ELF-1 (cell line): ENCODE data around the gene ZNF235.

Experiments
- DNase-seq: peaks from one replicate; pipeline ENCODE4 v3.0.0-alpha.2; 2016; ENCODE audit warnings: low read depth, low spot score

ZNF235 gene

GRCh38 chr19:44304659-44305193 is at the start of gene ZNF235:
TSS of gene ZNF235 (minus strand) at chr19:44305025. CDS start at chr19:44303404, 1,621 bp downstream.
- DNase-seq = peak; percentile 96

- no peak for DNase-seq
Measured at GRCh38 chr19:44346556-44346955, 41.7 kb upstream of the ZNF235 start.

- no peak for DNase-seq
Measured at GRCh38 chr19:44345959-44346358, 41.1 kb upstream of the ZNF235 start.

GRCh38 chr19:44344255-44344654 is 39.4 kb upstream of the ZNF235 start:
- DNase-seq = no peak

GRCh38 chr19:44341794-44342193 is 37.0 kb upstream of the ZNF235 start:
- no peak for DNase-seq

- DNase-seq = peak; percentile 2
Measured at GRCh38 chr19:44334639-44335038, 29.8 kb upstream of the ZNF235 start.

- no peak for DNase-seq
Measured at GRCh38 chr19:44332145-44332544, 27.3 kb upstream of the ZNF235 start.

- no peak for DNase-seq
Measured at GRCh38 chr19:44315883-44316282, 11.1 kb upstream of the ZNF235 start.

GRCh38 chr19:44313231-44313630 is 8.4 kb upstream of the ZNF235 start:
- DNase-seq = no peak

- DNase-seq = no peak
Measured at GRCh38 chr19:44308011-44308410, 3.2 kb upstream of the ZNF235 start.

- no peak for DNase-seq
Measured at GRCh38 chr19:44306283-44306682, 1.5 kb upstream of the ZNF235 start.

- no peak for DNase-seq
Measured at GRCh38 chr19:44305457-44305856, 632 bp upstream of the ZNF235 start.

GRCh38 chr19:44303976-44304568 is 753 bp downstream of the ZNF235 start:
- DNase-seq = peak; percentile 44

GRCh38 chr19:44303320-44303719 is 1.5 kb downstream of the ZNF235 start:
- DNase-seq = no peak

- no peak for DNase-seq
Measured at GRCh38 chr19:44284968-44285367, 19.9 kb downstream of the ZNF235 start.

- DNase-seq = no peak
Measured at GRCh38 chr19:44282846-44283245, 22.0 kb downstream of the ZNF235 start.

- no peak for DNase-seq
Measured at GRCh38 chr19:44280916-44281315, 23.9 kb downstream of the ZNF235 start.

GRCh38 chr19:44278181-44278690 is 26.6 kb downstream of the ZNF235 start:
- no peak for DNase-seq

GRCh38 chr19:44277331-44277730 is 27.5 kb downstream of the ZNF235 start:
- DNase-seq = no peak

GRCh38 chr19:44260695-44261446 is 44.0 kb downstream of the ZNF235 start:
- DNase-seq = no peak

- no peak for DNase-seq
Measured at GRCh38 chr19:44260343-44260681, 44.5 kb downstream of the ZNF235 start.

GRCh38 chr19:44258835-44259413 is 45.9 kb downstream of the ZNF235 start:
- no peak for DNase-seq

- no peak for DNase-seq
Measured at GRCh38 chr19:44258136-44258535, 46.7 kb downstream of the ZNF235 start.
